Activated T-helper 1 cell treated with Interleukin-2 at 50 U/mL for 16 hours (primary cell): ENCODE measurements around the gene MKRN2.
"Not testable (repeated sequence)": the region's sequence is repeated elsewhere in the genome, so short reads cannot be mapped to it uniquely, and the experiment has no call there.

Experiments
- DNase-seq: peaks from one replicate; pipeline ENCODE4 v3.0.0-alpha.2; 2020; ENCODE audit warnings: low read depth

Gene MKRN2, protein sequence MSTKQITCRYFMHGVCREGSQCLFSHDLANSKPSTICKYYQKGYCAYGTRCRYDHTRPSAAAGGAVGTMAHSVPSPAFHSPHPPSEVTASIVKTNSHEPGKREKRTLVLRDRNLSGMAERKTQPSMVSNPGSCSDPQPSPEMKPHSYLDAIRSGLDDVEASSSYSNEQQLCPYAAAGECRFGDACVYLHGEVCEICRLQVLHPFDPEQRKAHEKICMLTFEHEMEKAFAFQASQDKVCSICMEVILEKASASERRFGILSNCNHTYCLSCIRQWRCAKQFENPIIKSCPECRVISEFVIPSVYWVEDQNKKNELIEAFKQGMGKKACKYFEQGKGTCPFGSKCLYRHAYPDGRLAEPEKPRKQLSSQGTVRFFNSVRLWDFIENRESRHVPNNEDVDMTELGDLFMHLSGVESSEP

GRCh38 chr3:12556690-12557472 is at the start of gene MKRN2:
MKRN2 (plus strand) TSS chr3:12557087; CDS start chr3:12557151, 64 bp downstream.
- DNase-seq: peak; percentile 79

DNA sequence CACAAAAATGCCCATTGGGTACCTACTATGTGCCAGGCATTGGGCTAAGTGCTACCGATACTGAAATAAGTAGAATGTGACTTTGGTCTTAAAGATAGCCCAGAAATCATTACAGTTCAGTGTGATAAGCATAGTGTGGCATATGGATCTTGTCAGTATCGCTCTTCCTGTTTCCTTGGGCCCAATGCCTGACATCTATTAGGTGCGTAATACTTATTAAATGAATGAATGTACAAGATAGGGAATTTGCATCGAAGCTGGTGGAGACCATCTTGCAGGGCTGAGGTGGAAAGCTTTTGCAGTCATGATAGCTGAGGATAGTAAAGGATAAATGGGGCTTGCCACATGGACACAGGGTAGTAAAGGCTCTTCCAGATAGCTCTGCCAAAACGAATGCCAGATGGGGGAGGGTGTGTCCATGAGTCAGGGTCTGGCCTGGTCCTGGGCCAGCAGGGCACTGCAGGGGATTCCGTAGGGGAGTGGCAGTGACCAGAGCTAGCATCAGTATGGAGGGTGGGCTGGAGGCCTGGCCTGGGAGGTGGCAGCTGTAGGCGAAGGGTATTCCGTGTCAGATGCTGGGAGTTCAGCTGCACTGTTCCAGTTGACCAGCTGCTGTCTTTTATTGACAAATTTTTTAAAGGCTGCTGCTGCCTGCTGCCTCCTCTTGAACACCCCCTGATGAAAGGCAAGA is 49.2 kb upstream of the MKRN2 start:
- DNase-seq: no peak

GRCh38 chr3:12508291-12508700 is 48.6 kb upstream of the MKRN2 start:
- DNase-seq: no peak

DNA sequence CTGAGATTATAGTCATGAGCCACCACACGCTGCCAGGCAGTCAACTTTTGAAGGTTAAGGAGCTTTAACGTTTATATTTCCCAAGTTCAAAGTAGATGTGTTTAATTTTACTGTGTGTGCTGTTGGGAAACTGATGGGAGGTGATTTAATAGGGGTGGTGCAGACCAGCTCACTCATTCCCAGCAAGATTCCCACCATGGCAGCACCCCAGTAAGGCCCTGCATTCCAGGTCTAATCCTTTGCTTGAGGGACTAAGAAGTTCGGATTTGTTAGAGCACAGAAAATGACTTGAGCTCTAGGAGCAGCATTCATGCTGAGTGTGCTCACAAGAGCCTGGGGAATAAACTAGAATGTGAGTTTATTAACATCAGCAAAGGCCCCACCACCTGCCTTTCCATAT is 47.4 kb upstream of the MKRN2 start:
- DNase-seq: no peak

DNA sequence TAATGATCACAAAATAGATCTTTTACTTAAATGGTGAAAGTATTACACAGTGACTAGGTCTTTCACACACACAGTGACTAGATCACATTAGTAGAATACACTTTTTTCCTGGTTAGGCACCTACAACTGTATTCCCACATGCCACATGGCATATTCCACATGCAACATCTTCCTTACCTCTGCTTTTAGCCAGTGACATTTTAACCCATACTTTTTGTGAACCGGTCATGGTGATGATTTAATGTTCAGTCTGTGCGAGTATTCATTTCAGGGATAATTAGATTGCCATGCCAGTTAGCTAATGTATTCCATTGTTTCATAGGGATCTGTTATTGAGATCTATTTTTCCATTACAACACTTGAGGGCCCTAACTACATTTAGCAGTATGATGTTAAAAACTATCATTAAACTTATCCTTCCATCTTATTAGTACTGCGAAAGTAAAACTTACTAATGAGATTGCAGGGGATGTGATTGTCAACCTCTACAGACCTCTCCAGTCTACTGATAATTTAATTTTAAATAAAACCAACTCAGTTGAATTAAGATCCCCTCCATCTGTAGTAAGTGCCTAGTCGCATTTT is 44.3 kb upstream of the MKRN2 start:
- DNase-seq: no peak

DNA sequence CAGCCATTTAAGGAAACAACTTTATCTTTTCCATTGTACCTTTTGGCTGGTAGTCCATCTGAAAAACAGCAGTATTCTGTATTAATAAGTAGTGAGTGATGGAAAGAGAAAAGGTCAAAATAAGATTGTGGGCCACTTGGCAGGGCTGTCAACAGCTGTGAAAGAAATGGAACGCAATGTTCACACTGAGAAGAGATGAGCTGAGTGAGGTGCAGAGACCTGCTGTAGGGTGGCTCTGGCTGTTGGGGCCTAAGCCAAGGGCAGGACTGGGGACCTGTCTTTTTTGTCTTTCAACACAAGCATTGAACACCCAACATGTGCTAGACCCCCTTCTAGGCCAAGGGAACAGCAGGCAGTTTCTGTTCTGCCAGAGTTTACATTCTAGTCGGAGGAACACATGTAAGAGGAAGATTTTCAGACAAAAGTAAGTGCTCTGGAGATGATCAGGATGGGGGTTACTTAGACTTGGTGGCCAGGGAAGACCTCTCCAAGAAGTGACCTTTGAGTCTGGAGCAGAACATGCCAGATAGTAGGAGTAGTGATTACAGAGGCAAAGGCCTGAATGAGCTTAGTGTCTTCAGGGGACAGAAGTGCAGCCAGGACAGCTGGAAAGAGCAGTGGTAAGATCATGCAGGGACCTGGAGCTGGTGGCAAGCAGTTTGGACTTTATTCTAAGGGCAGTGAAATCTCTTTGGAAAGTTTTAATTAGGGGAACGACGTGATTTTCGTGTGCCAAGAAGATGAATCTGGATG is 43.0 kb upstream of the MKRN2 start:
- no peak for DNase-seq

DNA sequence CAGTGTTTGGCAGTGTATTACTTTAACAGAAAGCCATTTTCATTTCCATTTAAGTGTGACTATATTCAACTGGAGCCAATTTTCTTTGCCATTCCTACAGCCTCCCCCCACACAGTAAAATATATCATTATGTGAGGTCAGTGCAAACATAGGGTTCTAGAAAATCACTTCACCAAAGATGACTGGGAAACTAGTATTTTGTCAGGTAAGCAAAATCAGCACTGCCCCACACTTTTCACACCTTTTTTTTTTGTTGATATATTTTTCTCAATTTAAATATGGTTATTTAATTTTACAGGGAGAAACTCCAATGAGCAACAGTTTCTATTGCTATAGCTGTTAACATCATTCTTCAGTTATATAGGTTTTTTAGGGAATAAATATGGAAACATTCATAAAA is 41.3 kb upstream of the MKRN2 start:
- DNase-seq: no peak

GRCh38 chr3:12516873-12517272 is 40.0 kb upstream of the MKRN2 start:
- DNase-seq: no peak

- no peak for DNase-seq
These were observed 38.4 kb upstream of the MKRN2 start for GRCh38 chr3:12518261-12519028.

- DNase-seq: no peak
These were observed 35.9 kb upstream of the MKRN2 start for GRCh38 chr3:12521010-12521409.

DNA sequence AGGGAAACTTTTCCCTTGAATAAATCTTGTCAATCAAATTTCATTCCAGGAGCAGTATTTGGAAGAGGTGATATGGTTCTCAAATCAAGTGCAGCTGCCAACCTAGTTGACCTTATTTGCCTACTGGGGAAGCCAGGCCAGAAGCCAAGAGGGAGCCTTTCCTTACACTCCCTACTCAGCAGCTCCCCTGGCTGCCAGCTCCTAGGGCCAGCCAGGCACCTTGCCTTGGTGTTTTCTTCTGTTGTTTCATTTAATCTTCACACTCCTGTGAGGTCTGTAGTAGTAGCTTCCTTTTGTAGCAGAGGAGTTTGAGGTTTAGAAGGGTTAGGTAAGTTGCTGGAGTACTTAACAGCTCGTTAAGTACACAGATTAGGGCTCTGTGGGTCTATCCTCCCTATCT is 34.2 kb upstream of the MKRN2 start:
- no peak for DNase-seq

GRCh38 chr3:12527757-12528143 is 29.1 kb upstream of the MKRN2 start:
- no peak for DNase-seq

GRCh38 chr3:12532182-12532581 is 24.7 kb upstream of the MKRN2 start:
- DNase-seq: no peak

- no peak for DNase-seq
These were observed 20.5 kb upstream of the MKRN2 start for GRCh38 chr3:12536423-12536822.

GRCh38 chr3:12541625-12542024 is 15.3 kb upstream of the MKRN2 start:
- DNase-seq: no peak

GRCh38 chr3:12543497-12543896 is 13.4 kb upstream of the MKRN2 start:
- DNase-seq: not testable (repeated sequence)

GRCh38 chr3:12544652-12545472 is 12.0 kb upstream of the MKRN2 start:
- no peak for DNase-seq

DNA sequence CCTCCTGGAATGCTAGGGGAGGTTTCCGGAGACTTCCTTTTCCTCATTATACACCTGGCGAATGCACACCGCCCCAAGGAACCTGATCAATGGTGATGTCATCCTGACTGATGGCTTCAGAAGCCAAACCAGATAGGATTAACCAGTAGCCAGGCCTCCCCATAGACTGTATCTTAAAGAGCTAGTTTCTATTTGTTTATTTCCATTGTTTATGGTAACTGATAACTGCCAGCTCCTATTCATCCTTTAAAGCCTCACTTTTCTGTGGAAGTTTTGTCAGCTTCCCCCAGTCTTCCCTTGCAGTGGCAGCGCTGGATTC is 11.5 kb upstream of the MKRN2 start, which contains the start of gene MKRN2OS:
TSS of gene MKRN2OS (minus strand) at position 27 of the 319 bp plus-strand sequence. CDS start 35 bp downstream, outside the sequence.
- no peak for DNase-seq

DNA sequence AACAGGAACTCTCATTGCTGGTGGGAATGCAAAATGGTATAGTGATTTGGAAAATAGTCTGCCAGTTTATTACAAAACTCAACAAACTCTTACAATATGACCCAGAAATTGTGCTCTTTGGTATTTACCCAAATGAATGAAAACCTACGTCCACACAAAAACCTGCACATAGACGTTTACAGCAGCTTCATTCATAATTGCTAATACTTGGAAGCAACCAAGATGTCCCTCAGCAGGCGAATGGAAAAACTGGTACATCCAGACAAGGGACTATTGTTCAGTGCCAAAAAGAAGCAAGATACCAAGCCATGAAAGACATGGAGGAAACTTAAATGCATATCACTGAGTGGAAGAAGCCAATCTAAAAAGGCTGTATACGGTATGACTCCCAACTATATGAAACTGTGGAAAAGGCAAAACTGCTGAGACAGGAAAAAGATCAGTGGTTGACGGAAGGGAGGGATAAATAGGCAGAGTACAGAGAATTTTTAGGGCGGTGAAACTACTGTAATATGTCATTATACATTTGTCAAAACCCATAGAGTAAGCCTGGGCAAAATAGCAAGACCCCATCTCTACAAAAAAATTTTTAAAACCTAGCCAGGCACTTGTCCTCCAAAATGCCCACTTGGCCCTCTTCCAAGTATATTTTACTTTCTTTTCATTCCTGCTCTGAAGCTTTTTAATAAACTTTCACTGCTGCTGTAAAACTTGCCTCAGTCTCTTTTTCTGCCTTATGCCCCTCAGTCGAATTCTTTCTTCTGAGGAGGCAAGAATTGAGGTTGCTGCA is 6.7 kb upstream of the MKRN2 start:
- DNase-seq: no peak
